ENCODE results near the gene PRSS36.

The PRSS36 gene

DNA sequence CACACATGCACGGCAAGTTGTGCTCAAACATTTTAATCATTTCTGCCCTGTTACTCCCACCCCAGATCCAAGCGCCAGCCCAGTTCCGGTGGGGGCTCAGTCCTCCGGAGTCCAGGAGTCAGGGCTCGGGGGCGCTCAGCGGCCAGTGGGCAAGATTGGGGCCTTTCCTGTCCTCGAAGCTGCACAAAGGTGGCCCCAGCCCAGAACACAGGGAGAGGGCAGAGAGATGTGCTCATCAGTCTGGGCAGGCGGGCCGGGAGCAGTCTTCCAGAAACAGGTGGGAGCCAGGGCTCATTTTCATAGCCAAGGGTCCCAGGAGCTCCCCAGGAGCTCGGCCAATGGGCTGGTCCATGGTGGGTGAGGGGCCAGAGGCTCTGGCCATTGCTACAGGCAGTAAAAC lies 18.4 kb downstream of the PRSS36 start:
- DNase-seq (ENCODE audit: extremely low read depth, insufficient read length), result no peak
- Histone ChIP-seq H3K4me3 (replicated peaks; ENCODE audit: low read depth, low read length) (no peak overlapping the region), H3K36me3 (ENCODE audit: control insufficient read depth, insufficient read depth, low read length) (peaks cover 10% of the 10 kb centered on the region), H3K27me3 (replicated peaks; ENCODE audit: control insufficient read depth, insufficient read depth, low read length) (no peaks in the 10 kb centered on the region)
- TF ChIP-seq CTCF (IDR thresholded peaks at IDR 0.05; ENCODE audit: insufficient read depth, low read length, poor library complexity, severe bottlenecking), result no peak

GRCh38 chr16:31130899-31131298 lies 19.0 kb downstream of the PRSS36 start:
- peaks cover 10% of the 10 kb centered on the region for H3K36me3 ChIP-seq (ENCODE audit: control insufficient read depth, insufficient read depth, low read length)
- H3K27me3 ChIP-seq (replicated peaks; ENCODE audit: control insufficient read depth, insufficient read depth, low read length), result no peaks in the 10 kb centered on the region
- no peak for TF ChIP-seq CTCF (IDR thresholded peaks at IDR 0.05; ENCODE audit: insufficient read depth, low read length, poor library complexity, severe bottlenecking)
- H3K4me3 ChIP-seq (replicated peaks; ENCODE audit: low read depth, low read length), result no peak overlapping the region
- no peak for DNase-seq (ENCODE audit: extremely low read depth, insufficient read length)

- TF ChIP-seq CTCF (IDR thresholded peaks at IDR 0.05; ENCODE audit: insufficient read depth, low read length, poor library complexity, severe bottlenecking), result no peak
- H3K27me3 ChIP-seq (replicated peaks; ENCODE audit: control insufficient read depth, insufficient read depth, low read length), result no peaks in the 10 kb centered on the region
- DNase-seq (ENCODE audit: extremely low read depth, insufficient read length), result no peak
- no peak overlapping the region for H3K4me3 ChIP-seq (replicated peaks; ENCODE audit: low read depth, low read length)
- H3K36me3 ChIP-seq (ENCODE audit: control insufficient read depth, insufficient read depth, low read length), result peaks cover 10% of the 10 kb centered on the region
These were observed 19.5 kb downstream of the PRSS36 start for GRCh38 chr16:31130336-31130891.

GRCh38 chr16:31129568-31130335 lies 20.1 kb downstream of the PRSS36 start:
- H3K36me3 ChIP-seq (ENCODE audit: control insufficient read depth, insufficient read depth, low read length), result peaks cover 10% of the 10 kb centered on the region
- no peak for TF ChIP-seq CTCF (IDR thresholded peaks at IDR 0.05; ENCODE audit: insufficient read depth, low read length, poor library complexity, severe bottlenecking)
- DNase-seq (ENCODE audit: extremely low read depth, insufficient read length), result no peak
- H3K4me3 ChIP-seq (replicated peaks; ENCODE audit: low read depth, low read length), result no peak overlapping the region
- H3K27me3 ChIP-seq (replicated peaks; ENCODE audit: control insufficient read depth, insufficient read depth, low read length), result no peaks in the 10 kb centered on the region

- Histone ChIP-seq H3K27me3 (replicated peaks; ENCODE audit: control insufficient read depth, insufficient read depth, low read length) (no peaks in the 10 kb centered on the region), H3K36me3 (ENCODE audit: control insufficient read depth, insufficient read depth, low read length) (peaks cover 10% of the 10 kb centered on the region), H3K4me3 (replicated peaks; ENCODE audit: low read depth, low read length) (no peak overlapping the region)
- TF ChIP-seq CTCF (IDR thresholded peaks at IDR 0.05; ENCODE audit: insufficient read depth, low read length, poor library complexity, severe bottlenecking), result no peak
- DNase-seq (ENCODE audit: extremely low read depth, insufficient read length), result no peak
These were observed 20.9 kb downstream of the PRSS36 start for GRCh38 chr16:31128711-31129567.

Measured in GM06990 (cell line).